Adrenal gland (tissue), 5 donors: ENCODE measurements around the gene FOXJ2.
A peak's percentile ranks its signal among the peaks of the same experiment; 100 is the strongest.

Experiments used
- CTCF ChIP-seq, 6 experiments: fragments of 450-650 bp in 4 of 6; fragments of 200-600 bp in 2 of 6; sonication (generic) in 1 of 6; IDR thresholded peaks; 1 replicate in 5 of 6; 2 replicates in 1 of 6; pipeline versions ENCODE4 v1.5.1 to v1.8.0; 2016 to 2021; ENCODE audit warnings: antibody characterized with exemption in 6 of 6, mild to moderate bottlenecking in 2 of 6, moderate library complexity in 1 of 6
- POLR2A ChIP-seq, 2 donors: fragments of 450-650 bp; IDR thresholded peaks; one replicate each; pipeline ENCODE4 v1.6.1; 2017; ENCODE audit warnings: antibody characterized with exemption in 2 of 2, mild to moderate bottlenecking in 2 of 2, moderate library complexity in 1 of 2
- donor health status: DM: no; HTN: no; CAD: no.

- TF ChIP-seq CTCF (IDR thresholded peaks at IDR 0.05) (no peak), POLR2A (IDR thresholded peaks at IDR 0.05) (peak; percentile 77 to 81)
These were observed at the start of gene FOXJ2 for GRCh38 chr12:8032242-8033152.
